GM12878 (cell line): ENCODE results near the gene SAMD4A. TPM values are rescaled to one million over a fixed set of nuclear protein-coding genes. Genes with fewer than 3 reads are reported as not detected.

Experiments
- CBFB ChIP-seq: IDR thresholded peaks from 2 replicates; pipeline ENCODE4 v1.6.1; 2016; ENCODE audit warnings: antibody characterized with exemption, low read depth
- CREM ChIP-seq: IDR thresholded peaks from 2 replicates; pipeline ENCODE4 v1.6.1; 2014; ENCODE audit warnings: antibody characterized with exemption, low read depth
- EED ChIP-seq: sonication (generic); IDR thresholded peaks from 2 replicates; pipeline ENCODE4 v1.6.1; 2016; ENCODE audit warnings: antibody characterized with exemption, low read depth
- FOXM1 ChIP-seq: IDR thresholded peaks from 2 replicates; pipeline ENCODE4 v1.6.1; 2012; ENCODE audit warnings: low read depth, mild to moderate bottlenecking, inconsistent platforms, low read length, moderate library complexity
- HDAC6 ChIP-seq: fragments of 200-600 bp; sonication (generic); IDR thresholded peaks from one replicate; pipeline ENCODE4 v1.8.0; 2017; ENCODE audit warnings: antibody characterized with exemption; ENCODE audit not compliant: unreplicated experiment
- HDGF ChIP-seq: fragments of 450-650 bp; IDR thresholded peaks from 2 replicates; pipeline ENCODE4 v1.6.1; 2016; ENCODE audit warnings: antibody characterized with exemption
- IKZF1 ChIP-seq: fragments of 450-650 bp; conservative IDR thresholded peaks from 2 replicates; pipeline ENCODE4 v1.6.1; 2017; ENCODE audit warnings: antibody characterized with exemption, mild to moderate bottlenecking
- IKZF2 ChIP-seq, 2 experiments: fragments of 450-650 bp; IDR thresholded peaks; 2 replicates each; pipeline ENCODE4 v1.6.1; 2017; ENCODE audit warnings: mild to moderate bottlenecking in 2 of 2, moderate library complexity in 2 of 2
- MTA2 ChIP-seq: fragments of 450-650 bp; IDR thresholded peaks from 2 replicates; pipeline ENCODE4 v1.6.1; 2016; ENCODE audit warnings: low read depth, mild to moderate bottlenecking, moderate library complexity
- NFIC ChIP-seq: IDR thresholded peaks from 2 replicates; pipeline ENCODE4 v1.6.1; 2012; ENCODE audit warnings: low read depth, mild to moderate bottlenecking, inconsistent platforms, low read length, moderate library complexity
- POU2F2 ChIP-seq: IDR thresholded peaks from 3 replicates; pipeline ENCODE4 v1.6.1; 2011; ENCODE audit warnings: low read depth, mild to moderate bottlenecking, low read length, borderline replicate concordance
- SP1 ChIP-seq: IDR thresholded peaks from one replicate; pipeline ENCODE4 v1.6.1; 2011; ENCODE audit warnings: low read depth, low read length
- SUZ12 ChIP-seq: fragments of 200-600 bp; sonication (generic); IDR thresholded peaks from one replicate; pipeline ENCODE4 v1.6.1; 2018; ENCODE audit warnings: antibody characterized with exemption, mild to moderate bottlenecking; ENCODE audit not compliant: unreplicated experiment
- polyA plus RNA-seq, 11 experiments: library from polyadenylated mRNA; depleted of rRNA in 4 of 11; unstranded in 6 of 11; stranded (reverse) in 5 of 11; fragments of >200 nt; fragmentation: Nextera tagmentation in 4 of 11; fragmentation: Illumina TruSeq in 1 of 11; extraction: Ambion mirVana in 4 of 11; extraction: Trizol in 1 of 11; gene quantifications; 1 replicate in 1 of 11; 2 replicates in 10 of 11; pipeline versions ENCODE4 v1.2.1 to v1.2.3, GENCODE V29; 2011 to 2016; ENCODE audit warnings: inconsistent platforms in 2 of 11, missing spikeins in 2 of 11, low read depth in 1 of 11
- total RNA-seq, 4 experiments: library from RNA; depleted of rRNA in 3 of 4; stranded (reverse); fragments of >200 nt in 3 of 4; fragmentation: Illumina TruSeq in 1 of 4; extraction: Trizol in 1 of 4; gene quantifications; 2 replicates each; pipeline versions ENCODE4 v1.2.1 to v1.2.3, GENCODE V29; 2013 to 2021
- TF ChIP-seq, protein P1 (sequence below): fragments of 450-650 bp; conservative IDR thresholded peaks from 2 replicates; pipeline ENCODE4 v1.6.1; 2017; ENCODE audit warnings: mild to moderate bottlenecking, moderate library complexity
- TF ChIP-seq, protein P2 (sequence below): IDR thresholded peaks from 2 replicates; pipeline ENCODE4 v1.6.1; 2011; ENCODE audit warnings: borderline replicate concordance, low read depth, mild to moderate bottlenecking, moderate library complexity, mixed read lengths, low read length; ENCODE audit not compliant: insufficient read depth; ENCODE audit errors: extremely low read length
- TF ChIP-seq, protein P3 (sequence below): fragments of 450-650 bp; IDR thresholded peaks from 2 replicates; pipeline ENCODE4 v1.6.1; 2016; ENCODE audit warnings: mild to moderate bottlenecking, moderate library complexity, borderline replicate concordance
- TF ChIP-seq, protein P4 (sequence below): IDR thresholded peaks from 2 replicates; pipeline ENCODE4 v1.6.1; 2012; ENCODE audit warnings: low read length, inconsistent platforms

The SAMD4A gene
- total and polyA plus RNA-seq, 10 of the 15 experiments (the other 5 are each of a cell fraction or from before 2014, with no cell fraction given): 0.05 to 0.56 (median 0.31) TPM

GRCh38 chr14:54532111-54533012, 34.6 kb upstream of the SAMD4A start (continued):
- TF ChIP-seq, protein P1, sequence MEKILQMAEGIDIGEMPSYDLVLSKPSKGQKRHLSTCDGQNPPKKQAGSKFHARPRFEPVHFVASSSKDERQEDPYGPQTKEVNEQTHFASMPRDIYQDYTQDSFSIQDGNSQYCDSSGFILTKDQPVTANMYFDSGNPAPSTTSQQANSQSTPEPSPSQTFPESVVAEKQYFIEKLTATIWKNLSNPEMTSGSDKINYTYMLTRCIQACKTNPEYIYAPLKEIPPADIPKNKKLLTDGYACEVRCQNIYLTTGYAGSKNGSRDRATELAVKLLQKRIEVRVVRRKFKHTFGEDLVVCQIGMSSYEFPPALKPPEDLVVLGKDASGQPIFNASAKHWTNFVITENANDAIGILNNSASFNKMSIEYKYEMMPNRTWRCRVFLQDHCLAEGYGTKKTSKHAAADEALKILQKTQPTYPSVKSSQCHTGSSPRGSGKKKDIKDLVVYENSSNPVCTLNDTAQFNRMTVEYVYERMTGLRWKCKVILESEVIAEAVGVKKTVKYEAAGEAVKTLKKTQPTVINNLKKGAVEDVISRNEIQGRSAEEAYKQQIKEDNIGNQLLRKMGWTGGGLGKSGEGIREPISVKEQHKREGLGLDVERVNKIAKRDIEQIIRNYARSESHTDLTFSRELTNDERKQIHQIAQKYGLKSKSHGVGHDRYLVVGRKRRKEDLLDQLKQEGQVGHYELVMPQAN: no peak
- TF ChIP-seq, protein P2, sequence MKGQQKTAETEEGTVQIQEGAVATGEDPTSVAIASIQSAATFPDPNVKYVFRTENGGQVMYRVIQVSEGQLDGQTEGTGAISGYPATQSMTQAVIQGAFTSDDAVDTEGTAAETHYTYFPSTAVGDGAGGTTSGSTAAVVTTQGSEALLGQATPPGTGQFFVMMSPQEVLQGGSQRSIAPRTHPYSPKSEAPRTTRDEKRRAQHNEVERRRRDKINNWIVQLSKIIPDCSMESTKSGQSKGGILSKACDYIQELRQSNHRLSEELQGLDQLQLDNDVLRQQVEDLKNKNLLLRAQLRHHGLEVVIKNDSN: no peak
- TF ChIP-seq, protein P3, sequence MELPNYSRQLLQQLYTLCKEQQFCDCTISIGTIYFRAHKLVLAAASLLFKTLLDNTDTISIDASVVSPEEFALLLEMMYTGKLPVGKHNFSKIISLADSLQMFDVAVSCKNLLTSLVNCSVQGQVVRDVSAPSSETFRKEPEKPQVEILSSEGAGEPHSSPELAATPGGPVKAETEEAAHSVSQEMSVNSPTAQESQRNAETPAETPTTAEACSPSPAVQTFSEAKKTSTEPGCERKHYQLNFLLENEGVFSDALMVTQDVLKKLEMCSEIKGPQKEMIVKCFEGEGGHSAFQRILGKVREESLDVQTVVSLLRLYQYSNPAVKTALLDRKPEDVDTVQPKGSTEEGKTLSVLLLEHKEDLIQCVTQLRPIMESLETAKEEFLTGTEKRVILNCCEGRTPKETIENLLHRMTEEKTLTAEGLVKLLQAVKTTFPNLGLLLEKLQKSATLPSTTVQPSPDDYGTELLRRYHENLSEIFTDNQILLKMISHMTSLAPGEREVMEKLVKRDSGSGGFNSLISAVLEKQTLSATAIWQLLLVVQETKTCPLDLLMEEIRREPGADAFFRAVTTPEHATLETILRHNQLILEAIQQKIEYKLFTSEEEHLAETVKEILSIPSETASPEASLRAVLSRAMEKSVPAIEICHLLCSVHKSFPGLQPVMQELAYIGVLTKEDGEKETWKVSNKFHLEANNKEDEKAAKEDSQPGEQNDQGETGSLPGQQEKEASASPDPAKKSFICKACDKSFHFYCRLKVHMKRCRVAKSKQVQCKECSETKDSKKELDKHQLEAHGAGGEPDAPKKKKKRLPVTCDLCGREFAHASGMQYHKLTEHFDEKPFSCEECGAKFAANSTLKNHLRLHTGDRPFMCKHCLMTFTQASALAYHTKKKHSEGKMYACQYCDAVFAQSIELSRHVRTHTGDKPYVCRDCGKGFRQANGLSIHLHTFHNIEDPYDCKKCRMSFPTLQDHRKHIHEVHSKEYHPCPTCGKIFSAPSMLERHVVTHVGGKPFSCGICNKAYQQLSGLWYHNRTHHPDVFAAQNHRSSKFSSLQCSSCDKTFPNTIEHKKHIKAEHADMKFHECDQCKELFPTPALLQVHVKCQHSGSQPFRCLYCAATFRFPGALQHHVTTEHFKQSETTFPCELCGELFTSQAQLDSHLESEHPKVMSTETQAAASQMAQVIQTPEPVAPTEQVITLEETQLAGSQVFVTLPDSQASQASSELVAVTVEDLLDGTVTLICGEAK: peak; percentile 92
- TF ChIP-seq HDGF: no peak
- TF ChIP-seq POU2F2: 0 out of 3 replicates have a peak, but pooled peaks have one; percentile 19
- peak in 1 of 2 experiments; percentile 60; a peak in 2 of 4 replicates for TF ChIP-seq IKZF2 (IDR thresholded peaks at IDR 0.05)
- TF ChIP-seq NFIC: peak; percentile 79
- peak; percentile 49; the same call in 1 of the 2 replicates for TF ChIP-seq EED
- peak; percentile 47; the same call in 1 of the 2 replicates for TF ChIP-seq CREM
- TF ChIP-seq, protein P4, sequence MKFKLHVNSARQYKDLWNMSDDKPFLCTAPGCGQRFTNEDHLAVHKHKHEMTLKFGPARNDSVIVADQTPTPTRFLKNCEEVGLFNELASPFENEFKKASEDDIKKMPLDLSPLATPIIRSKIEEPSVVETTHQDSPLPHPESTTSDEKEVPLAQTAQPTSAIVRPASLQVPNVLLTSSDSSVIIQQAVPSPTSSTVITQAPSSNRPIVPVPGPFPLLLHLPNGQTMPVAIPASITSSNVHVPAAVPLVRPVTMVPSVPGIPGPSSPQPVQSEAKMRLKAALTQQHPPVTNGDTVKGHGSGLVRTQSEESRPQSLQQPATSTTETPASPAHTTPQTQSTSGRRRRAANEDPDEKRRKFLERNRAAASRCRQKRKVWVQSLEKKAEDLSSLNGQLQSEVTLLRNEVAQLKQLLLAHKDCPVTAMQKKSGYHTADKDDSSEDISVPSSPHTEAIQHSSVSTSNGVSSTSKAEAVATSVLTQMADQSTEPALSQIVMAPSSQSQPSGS: peak; percentile 53; the same call in 1 of the 2 replicates
- 0 out of 2 replicates have a peak, but pooled peaks have one; percentile 31 for TF ChIP-seq IKZF1
- no peak for TF ChIP-seq HDAC6
- TF ChIP-seq SUZ12: no peak
- TF ChIP-seq MTA2: peak; percentile 41; the same call in 1 of the 2 replicates
- TF ChIP-seq CBFB: no peak
- TF ChIP-seq FOXM1: peak; percentile 76
- TF ChIP-seq SP1: peak; percentile 43
